Measurements from ENCODE around the gene LBR.

LBR gene

GRCh38 chr1:225440380-225441221 lies 12.8 kb upstream of the LBR start:
- no peaks in the 10 kb centered on the region for H3K36me3 ChIP-seq (ENCODE audit: control insufficient read depth, insufficient read depth, low read length)
- 87 to 96% methylated on average over 2 to 3 of the region's 4 CpGs for WGBS, 2 experiments (ENCODE audit: insufficient coverage in 2 of 2)
- peaks cover 4% of the 10 kb centered on the region for H3K4me1 ChIP-seq (ENCODE audit: control insufficient read depth, insufficient read depth, low read length, poor library complexity, severe bottlenecking)
- H3K9me3 ChIP-seq (ENCODE audit: control insufficient read depth, low read length): no peaks in the 10 kb centered on the region
- no peak overlapping the region for H3K27ac ChIP-seq (ENCODE audit: low read depth, low read length, severe bottlenecking)
- no peak overlapping the region for H3K4me3 ChIP-seq (ENCODE audit: extremely low read depth, insufficient read depth, low read length, poor library complexity, severe bottlenecking)

GRCh38 chr1:225437710-225438437 lies 10.0 kb upstream of the LBR start:
- WGBS, 2 experiments (ENCODE audit: insufficient coverage in 2 of 2): 94 to 96% methylated on average over 3 to 5 of the region's 5 CpGs
- Histone ChIP-seq H3K4me1 (ENCODE audit: control insufficient read depth, insufficient read depth, low read length, poor library complexity, severe bottlenecking) (peaks cover 8% of the 10 kb centered on the region), H3K9me3 (ENCODE audit: control insufficient read depth, low read length) (no peaks in the 10 kb centered on the region), H3K27ac (ENCODE audit: low read depth, low read length, severe bottlenecking) (no peak overlapping the region), H3K4me3 (ENCODE audit: extremely low read depth, insufficient read depth, low read length, poor library complexity, severe bottlenecking) (no peak overlapping the region), H3K36me3 (ENCODE audit: control insufficient read depth, insufficient read depth, low read length) (no peaks in the 10 kb centered on the region)

GRCh38 chr1:225435957-225436392 lies 8.1 kb upstream of the LBR start:
- Histone ChIP-seq H3K9me3 (ENCODE audit: control insufficient read depth, low read length) (no peaks in the 10 kb centered on the region), H3K36me3 (ENCODE audit: control insufficient read depth, insufficient read depth, low read length) (no peaks in the 10 kb centered on the region), H3K27ac (ENCODE audit: low read depth, low read length, severe bottlenecking) (no peak overlapping the region), H3K4me1 (ENCODE audit: control insufficient read depth, insufficient read depth, low read length, poor library complexity, severe bottlenecking) (peaks cover 8% of the 10 kb centered on the region), H3K4me3 (ENCODE audit: extremely low read depth, insufficient read depth, low read length, poor library complexity, severe bottlenecking) (no peak overlapping the region)
- 80 to 82% methylated on average over 2 to 6 of the region's 6 CpGs for WGBS, 2 experiments (ENCODE audit: insufficient coverage in 2 of 2)

- no peaks in the 10 kb centered on the region for H3K9me3 ChIP-seq (ENCODE audit: control insufficient read depth, low read length)
- H3K27ac ChIP-seq (ENCODE audit: low read depth, low read length, severe bottlenecking): no peak overlapping the region
- no CpG with 5 or more reads among the region's 1 CpG for WGBS, 2 experiments (ENCODE audit: insufficient coverage in 2 of 2)
- H3K4me3 ChIP-seq (ENCODE audit: extremely low read depth, insufficient read depth, low read length, poor library complexity, severe bottlenecking): no peak overlapping the region
- H3K36me3 ChIP-seq (ENCODE audit: control insufficient read depth, insufficient read depth, low read length): no peaks in the 10 kb centered on the region
- peaks cover 8% of the 10 kb centered on the region for H3K4me1 ChIP-seq (ENCODE audit: control insufficient read depth, insufficient read depth, low read length, poor library complexity, severe bottlenecking)
These were observed 7.6 kb upstream of the LBR start for GRCh38 chr1:225435487-225435886.

- H3K27ac ChIP-seq (ENCODE audit: low read depth, low read length, severe bottlenecking): no peak overlapping the region
- no peaks in the 10 kb centered on the region for H3K36me3 ChIP-seq (ENCODE audit: control insufficient read depth, insufficient read depth, low read length)
- H3K4me1 ChIP-seq (ENCODE audit: control insufficient read depth, insufficient read depth, low read length, poor library complexity, severe bottlenecking): peaks cover 8% of the 10 kb centered on the region
- no peaks in the 10 kb centered on the region for H3K9me3 ChIP-seq (ENCODE audit: control insufficient read depth, low read length)
- no peak overlapping the region for H3K4me3 ChIP-seq (ENCODE audit: extremely low read depth, insufficient read depth, low read length, poor library complexity, severe bottlenecking)
- no CpG with 5 or more reads among the region's 6 CpGs for WGBS, 2 experiments (ENCODE audit: insufficient coverage in 2 of 2)
These were observed 7.2 kb upstream of the LBR start for GRCh38 chr1:225435076-225435475.

- peaks cover 8% of the 10 kb centered on the region for H3K4me1 ChIP-seq (ENCODE audit: control insufficient read depth, insufficient read depth, low read length, poor library complexity, severe bottlenecking)
- 96 to 100% methylated on average over 3 to 4 of the region's 5 CpGs for WGBS, 2 experiments (ENCODE audit: insufficient coverage in 2 of 2)
These were observed 6.2 kb upstream of the LBR start for GRCh38 chr1:225434046-225434445.

GRCh38 chr1:225431081-225431863 lies 3.4 kb upstream of the LBR start:
- H3K4me3 ChIP-seq (ENCODE audit: extremely low read depth, insufficient read depth, low read length, poor library complexity, severe bottlenecking): no peak overlapping the region
- H3K4me1 ChIP-seq (ENCODE audit: control insufficient read depth, insufficient read depth, low read length, poor library complexity, severe bottlenecking): peaks cover 8% of the 10 kb centered on the region
- H3K36me3 ChIP-seq (ENCODE audit: control insufficient read depth, insufficient read depth, low read length): no peaks in the 10 kb centered on the region
- H3K27ac ChIP-seq (ENCODE audit: low read depth, low read length, severe bottlenecking): no peak overlapping the region
- H3K9me3 ChIP-seq (ENCODE audit: control insufficient read depth, low read length): no peaks in the 10 kb centered on the region
- WGBS, 2 experiments (ENCODE audit: insufficient coverage in 2 of 2): 93 to 97% methylated on average over 28 to 32 of the region's 36 CpGs

More at GRCh38 chr1:225434046-225434445, 6.2 kb upstream of the LBR start:
- Histone ChIP-seq H3K4me3 (ENCODE audit: extremely low read depth, insufficient read depth, low read length, poor library complexity, severe bottlenecking) (no peak overlapping the region), H3K36me3 (ENCODE audit: control insufficient read depth, insufficient read depth, low read length) (no peaks in the 10 kb centered on the region), H3K9me3 (ENCODE audit: control insufficient read depth, low read length) (no peaks in the 10 kb centered on the region), H3K27ac (ENCODE audit: low read depth, low read length, severe bottlenecking) (no peak overlapping the region)

GRCh38 chr1:225430301-225430700 lies 2.5 kb upstream of the LBR start:
- Histone ChIP-seq H3K9me3 (ENCODE audit: control insufficient read depth, low read length) (no peaks in the 10 kb centered on the region), H3K27ac (ENCODE audit: low read depth, low read length, severe bottlenecking) (no peak overlapping the region), H3K4me1 (ENCODE audit: control insufficient read depth, insufficient read depth, low read length, poor library complexity, severe bottlenecking) (peaks cover 10% of the 10 kb centered on the region), H3K36me3 (ENCODE audit: control insufficient read depth, insufficient read depth, low read length) (no peaks in the 10 kb centered on the region), H3K4me3 (ENCODE audit: extremely low read depth, insufficient read depth, low read length, poor library complexity, severe bottlenecking) (no peak overlapping the region)
- WGBS, 2 experiments (ENCODE audit: insufficient coverage in 2 of 2): 73 to 76% methylated on average over 4 to 7 of the region's 7 CpGs

- peak overlapping the region; percentile 82 for H3K4me3 ChIP-seq (ENCODE audit: extremely low read depth, insufficient read depth, low read length, poor library complexity, severe bottlenecking)
- peak overlapping the region; percentile 91 for H3K27ac ChIP-seq (ENCODE audit: low read depth, low read length, severe bottlenecking)
- H3K9me3 ChIP-seq (ENCODE audit: control insufficient read depth, low read length): no peaks in the 10 kb centered on the region
- peaks cover 21% of the 10 kb centered on the region for H3K4me1 ChIP-seq (ENCODE audit: control insufficient read depth, insufficient read depth, low read length, poor library complexity, severe bottlenecking)
- WGBS, 2 experiments (ENCODE audit: insufficient coverage in 2 of 2): 6 to 42% methylated on average over 2 to 3 of the region's 7 CpGs
- no peaks in the 10 kb centered on the region for H3K36me3 ChIP-seq (ENCODE audit: control insufficient read depth, insufficient read depth, low read length)
These were observed 1.1 kb upstream of the LBR start for GRCh38 chr1:225428881-225429455.

All from mesodermal cell (in vitro differentiated cells).